ENCODE measurements around the gene AXIN1. TPM values are rescaled to one million over a fixed set of nuclear protein-coding genes. Genes with fewer than 3 reads are reported as not detected.

The AXIN1 gene
- total RNA-seq, 3 donors from 2014 or later = 16.5 to 22.6 (median 22.4) TPM

- Histone ChIP-seq H3K4me3 (no peak overlapping the region), H3K36me3 (no peaks in the 10 kb centered on the region), H3K9me3 (no peaks in the 10 kb centered on the region), H3K27ac (no peak overlapping the region), H3K4me1 (no peaks in the 10 kb centered on the region), H3K27me3 (no peaks in the 10 kb centered on the region)
- no peak for TF ChIP-seq POLR2AphosphoS5 (IDR thresholded peaks at IDR 0.05)
- TF ChIP-seq CTCF (IDR thresholded peaks at IDR 0.05) = no peak
- intact Hi-C loops (cut with DNase I; ENCODE audit: low total_unique reads) = no loop called here
- DNase-seq (ENCODE audit: low spot score in 2 of 2) = no peak
These were observed 34.9 kb downstream of the AXIN1 start for GRCh38 chr16:317583-317982.

- Histone ChIP-seq H3K9me3 (no peaks in the 10 kb centered on the region), H3K36me3 (no peaks in the 10 kb centered on the region), H3K4me3 (no peak overlapping the region), H3K27ac (no peak overlapping the region), H3K4me1 (no peaks in the 10 kb centered on the region), H3K27me3 (no peaks in the 10 kb centered on the region)
- no peak for DNase-seq (ENCODE audit: low spot score in 2 of 2)
- no peak for TF ChIP-seq POLR2AphosphoS5 (IDR thresholded peaks at IDR 0.05)
- TF ChIP-seq POLR2A (IDR thresholded peaks at IDR 0.05) = no peak
- no peak for TF ChIP-seq CTCF (IDR thresholded peaks at IDR 0.05)
- intact Hi-C loops (cut with DNase I; ENCODE audit: low total_unique reads) = no loop called here
These were observed 35.6 kb downstream of the AXIN1 start for GRCh38 chr16:316741-317464.

- no peaks in the 10 kb centered on the region for H3K9me3 ChIP-seq
- intact Hi-C loops (cut with DNase I; ENCODE audit: low total_unique reads) = no loop called here
These were observed 37.7 kb downstream of the AXIN1 start for GRCh38 chr16:314795-315299.

GRCh38 chr16:314351-314750, 38.2 kb downstream of the AXIN1 start:
- Histone ChIP-seq H3K4me3 (no peak overlapping the region), H3K4me1 (no peaks in the 10 kb centered on the region), H3K27ac (no peak overlapping the region), H3K9me3 (no peaks in the 10 kb centered on the region), H3K27me3 (no peaks in the 10 kb centered on the region), H3K36me3 (no peaks in the 10 kb centered on the region)
- TF ChIP-seq POLR2AphosphoS5 (IDR thresholded peaks at IDR 0.05) (no peak), CTCF (IDR thresholded peaks at IDR 0.05) (no peak), POLR2A (IDR thresholded peaks at IDR 0.05) (no peak)
- no peak for DNase-seq (ENCODE audit: low spot score in 2 of 2)
- intact Hi-C loops (cut with DNase I; ENCODE audit: low total_unique reads) = no loop called here

More at GRCh38 chr16:314795-315299, 37.7 kb downstream of the AXIN1 start:
- H3K4me3 ChIP-seq = no peak overlapping the region
- H3K36me3 ChIP-seq = no peaks in the 10 kb centered on the region
- H3K4me1 ChIP-seq = no peaks in the 10 kb centered on the region
- H3K27ac ChIP-seq = no peak overlapping the region
- no peak for DNase-seq (ENCODE audit: low spot score in 2 of 2)
- H3K27me3 ChIP-seq = no peaks in the 10 kb centered on the region
- TF ChIP-seq CTCF (IDR thresholded peaks at IDR 0.05) (no peak), POLR2AphosphoS5 (IDR thresholded peaks at IDR 0.05) (no peak), POLR2A (IDR thresholded peaks at IDR 0.05) (no peak)

- H3K36me3 ChIP-seq = no peaks in the 10 kb centered on the region
- no peaks in the 10 kb centered on the region for H3K27me3 ChIP-seq
- no peak for TF ChIP-seq POLR2A (IDR thresholded peaks at IDR 0.05)
- TF ChIP-seq CTCF (IDR thresholded peaks at IDR 0.05) = no peak
- no peak for TF ChIP-seq POLR2AphosphoS5 (IDR thresholded peaks at IDR 0.05)
- intact Hi-C loops (cut with DNase I; ENCODE audit: low total_unique reads) = no loop called here
- no peaks in the 10 kb centered on the region for H3K9me3 ChIP-seq
- H3K4me3 ChIP-seq = no peak overlapping the region
- no peak overlapping the region for H3K27ac ChIP-seq
- no peaks in the 10 kb centered on the region for H3K4me1 ChIP-seq
- no peak for DNase-seq (ENCODE audit: low spot score in 2 of 2)
These were observed 40.8 kb downstream of the AXIN1 start for GRCh38 chr16:311725-312124.

Measured in breast epithelium (tissue), 4 donors.